Spleen (tissue), 7 donors: Measurements from ENCODE around the gene HOXC5.
A peak's percentile ranks its signal among the peaks of the same experiment; 100 is the strongest.

Experiments used
- CTCF ChIP-seq, 11 experiments: fragments of 200-600 bp in 7 of 11; fragments of 450-650 bp in 4 of 11; sonication (generic) in 4 of 11; IDR thresholded peaks in 8 of 11; conservative IDR thresholded peaks in 3 of 11; 1 replicate in 7 of 11; 2 replicates in 4 of 11; pipeline versions ENCODE4 v1.4.0 to v1.8.0; 2016 to 2021; ENCODE audit warnings: antibody characterized with exemption in 11 of 11, inconsistent platforms in 4 of 11, mild to moderate bottlenecking in 1 of 11
- POLR2A ChIP-seq, 3 donors: fragments of 450-650 bp; IDR thresholded peaks; one replicate each; pipeline ENCODE4 v1.5.1; 2017; ENCODE audit warnings: antibody characterized with exemption in 3 of 3, mild to moderate bottlenecking in 1 of 3
- POLR2AphosphoS5 ChIP-seq, 3 donors: sonication (generic); formaldehyde crosslinking; IDR thresholded peaks; one replicate each; pipeline ENCODE4 v1.5.1; 2017; ENCODE audit warnings: antibody characterized with exemption in 3 of 3
- donor health status: DM: no; HTN: no; CAD: no; lungs with moderate emphysema.
- donor health status: DM: no; HTN: no; CAD: no.
- donor health status: DM: no; HTN: no; CAD: no.

- TF ChIP-seq CTCF (IDR thresholded peaks at IDR 0.05 in 8 of 11, conservative IDR thresholded peaks at IDR 0.05 in 3 of 11), result no peak
- TF ChIP-seq POLR2A (IDR thresholded peaks at IDR 0.05), result no peak
- TF ChIP-seq POLR2AphosphoS5 (IDR thresholded peaks at IDR 0.05), result peak; percentile 40 to 78 (median 74)
These were observed 14.9 kb upstream of the HOXC5 start for GRCh38 chr12:54017878-54018467.
